ENCODE results near the gene HYLS1. TPM values are rescaled to one million over a fixed set of nuclear protein-coding genes. Genes with fewer than 3 reads are reported as not detected.
A peak's percentile ranks its signal among the peaks of the same experiment; 100 is the strongest.

HYLS1 gene
- total RNA-seq, 2 experiments from 2014 or later: 4.6 to 5.2 TPM

DNA sequence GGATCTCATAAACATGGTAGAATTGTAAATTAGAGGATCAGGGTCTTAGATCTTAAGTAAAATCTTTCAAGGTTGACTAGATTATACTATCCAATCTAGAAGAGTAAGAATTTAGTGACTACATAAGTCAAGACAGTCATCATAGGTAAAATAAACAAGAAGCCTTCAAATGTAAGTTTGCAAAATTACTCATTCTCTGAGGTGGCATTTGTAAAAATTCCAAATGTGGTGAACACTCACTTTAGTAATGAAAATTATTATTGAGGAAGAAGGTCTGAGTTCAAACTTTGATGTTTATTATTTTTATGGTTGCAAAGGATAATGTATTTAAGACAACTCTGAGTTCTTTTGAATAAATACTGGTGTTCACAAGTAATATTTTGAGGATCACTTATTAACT lies 4.6 kb downstream of the HYLS1 start:
- Mint-ChIP-seq H3K4me1 (ENCODE audit: low read depth) (peaks cover 26% of the 10 kb centered on the region), H3K9me3 (no peaks in the 10 kb centered on the region), H3K27ac (no peak overlapping the region), H3K4me3 (no peak overlapping the region), H3K27me3 (no peaks in the 10 kb centered on the region), H3K36me3 (ENCODE audit: low read depth) (peaks cover 28% of the 10 kb centered on the region)
- CTCF ChIA-PET: interaction anchor here (1.0 kb wide), 1 partner anchor 11 kb away, joined by 3 read pairs; the partner anchor contains the start of gene PUS3
- no peak for DNase-seq
- intact Hi-C loops (cut with micrococcal nuclease): no loop called here
- POLR2A ChIA-PET: interaction anchor here (0.6 kb wide), 1 partner anchor 21 kb away, joined by 3 read pairs; no protein-coding TSS in a partner anchor
- no peak for ATAC-seq
- TF ChIP-seq, protein P1, sequence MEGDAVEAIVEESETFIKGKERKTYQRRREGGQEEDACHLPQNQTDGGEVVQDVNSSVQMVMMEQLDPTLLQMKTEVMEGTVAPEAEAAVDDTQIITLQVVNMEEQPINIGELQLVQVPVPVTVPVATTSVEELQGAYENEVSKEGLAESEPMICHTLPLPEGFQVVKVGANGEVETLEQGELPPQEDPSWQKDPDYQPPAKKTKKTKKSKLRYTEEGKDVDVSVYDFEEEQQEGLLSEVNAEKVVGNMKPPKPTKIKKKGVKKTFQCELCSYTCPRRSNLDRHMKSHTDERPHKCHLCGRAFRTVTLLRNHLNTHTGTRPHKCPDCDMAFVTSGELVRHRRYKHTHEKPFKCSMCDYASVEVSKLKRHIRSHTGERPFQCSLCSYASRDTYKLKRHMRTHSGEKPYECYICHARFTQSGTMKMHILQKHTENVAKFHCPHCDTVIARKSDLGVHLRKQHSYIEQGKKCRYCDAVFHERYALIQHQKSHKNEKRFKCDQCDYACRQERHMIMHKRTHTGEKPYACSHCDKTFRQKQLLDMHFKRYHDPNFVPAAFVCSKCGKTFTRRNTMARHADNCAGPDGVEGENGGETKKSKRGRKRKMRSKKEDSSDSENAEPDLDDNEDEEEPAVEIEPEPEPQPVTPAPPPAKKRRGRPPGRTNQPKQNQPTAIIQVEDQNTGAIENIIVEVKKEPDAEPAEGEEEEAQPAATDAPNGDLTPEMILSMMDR (IDR thresholded peaks at IDR 0.05): no peak

DNA sequence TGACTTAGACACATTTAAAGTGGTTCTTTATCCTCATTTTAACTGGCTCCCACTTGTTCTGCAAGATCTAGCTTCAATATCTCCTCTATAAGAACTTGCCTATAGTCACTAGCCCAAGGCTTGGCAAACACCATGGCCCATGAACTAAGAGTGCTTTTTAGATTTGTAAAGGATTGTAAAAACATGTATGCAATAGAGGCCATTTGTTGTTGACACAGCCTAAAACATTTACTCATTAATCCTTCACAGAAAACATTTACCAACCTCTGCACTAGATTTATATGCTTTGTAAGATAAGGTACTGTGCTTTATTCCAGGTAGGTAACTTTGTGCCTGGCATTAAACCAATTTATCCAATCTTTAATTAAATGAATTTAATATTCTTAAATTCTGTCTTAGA lies 5.5 kb downstream of the HYLS1 start:
- Mint-ChIP-seq H3K27ac (no peak overlapping the region), H3K27me3 (no peaks in the 10 kb centered on the region), H3K4me1 (ENCODE audit: low read depth) (peaks cover 30% of the 10 kb centered on the region), H3K4me3 (no peak overlapping the region), H3K9me3 (no peaks in the 10 kb centered on the region), H3K36me3 (ENCODE audit: low read depth) (peaks cover 29% of the 10 kb centered on the region)
- ATAC-seq (no peak), DNase-seq (no peak)
- intact Hi-C loops (cut with micrococcal nuclease): no loop called here
- POLR2A ChIA-PET: interaction anchor here (0.7 kb wide), 1 partner anchor 191 kb away, joined by 3 read pairs; no protein-coding TSS in a partner anchor
- CTCF ChIA-PET: no interaction called here
- TF ChIP-seq, protein P1 (IDR thresholded peaks at IDR 0.05): no peak

DNA sequence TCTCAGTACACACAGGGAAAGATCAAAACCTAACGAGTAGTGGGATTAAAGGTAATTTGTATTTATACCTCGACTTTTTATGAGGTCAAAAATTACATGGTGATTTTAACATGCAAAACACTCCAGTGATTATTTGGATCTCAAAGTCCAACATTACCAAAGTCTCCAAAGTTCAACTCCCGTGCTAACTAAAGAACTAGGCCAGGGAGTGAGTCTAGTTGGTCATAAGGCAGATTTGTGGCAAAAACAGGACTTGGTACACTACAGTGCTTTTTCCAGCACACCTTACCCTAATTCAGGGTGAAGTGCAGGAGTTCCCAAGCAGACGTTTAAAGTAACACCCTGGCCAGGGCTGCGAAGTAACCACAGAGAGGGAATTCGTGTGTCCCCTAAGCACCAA lies 14.4 kb downstream of the HYLS1 start:
- H3K4me1 Mint-ChIP-seq (ENCODE audit: low read depth): peaks cover 43% of the 10 kb centered on the region
- ATAC-seq (no peak), DNase-seq (no peak)
- H3K9me3 Mint-ChIP-seq: no peaks in the 10 kb centered on the region
- POLR2A ChIA-PET: no interaction called here
- TF ChIP-seq, protein P1 (IDR thresholded peaks at IDR 0.05): no peak
- peak overlapping the region; percentile 47 for H3K27ac Mint-ChIP-seq
- peaks cover 16% of the 10 kb centered on the region for H3K27me3 Mint-ChIP-seq
- CTCF ChIA-PET: interaction anchor here (1.0 kb wide), 1 partner anchor 292 kb away, joined by 3 read pairs; no protein-coding TSS in a partner anchor
- intact Hi-C loops (cut with micrococcal nuclease): no loop called here
- H3K36me3 Mint-ChIP-seq (ENCODE audit: low read depth): peaks cover 23% of the 10 kb centered on the region
- H3K4me3 Mint-ChIP-seq: peak overlapping the region; percentile 97

DNA sequence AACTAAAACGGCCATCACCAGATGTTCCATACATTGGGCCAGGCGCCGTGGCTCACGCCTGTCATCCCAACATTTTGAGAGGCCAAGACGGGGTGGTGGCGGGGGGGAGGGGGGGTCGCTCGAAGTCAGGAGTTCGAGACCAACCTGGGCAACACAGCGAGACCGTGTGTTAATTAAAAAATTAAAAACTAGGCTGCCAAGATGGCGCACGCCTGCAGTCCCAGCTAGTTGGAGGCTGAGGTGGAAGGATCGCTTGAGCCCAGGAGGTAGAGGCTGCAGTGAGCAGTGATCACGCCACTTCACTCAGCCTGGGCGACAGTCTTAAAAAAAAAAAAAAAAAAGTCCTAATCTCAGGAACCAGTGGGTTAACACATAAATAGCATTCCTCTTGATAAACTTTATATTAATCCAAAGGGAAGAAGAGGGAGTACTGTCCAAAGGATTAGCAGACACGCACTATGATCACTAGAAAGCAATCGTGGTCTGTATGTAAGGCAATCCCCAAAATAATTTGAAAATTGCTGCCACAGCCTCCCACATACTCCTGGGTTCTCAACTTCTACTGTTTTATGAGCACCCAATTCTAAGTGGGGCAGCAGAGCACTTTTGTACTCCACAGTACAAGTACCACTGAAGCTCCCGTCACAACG lies 14.9 kb downstream of the HYLS1 start:
- POLR2A ChIA-PET: interaction anchor here (1.2 to 2.7 kb wide), 3 partner anchors 15 to 277 kb away, joined by 3 to 21 read pairs (median 4); partner anchors contain the start of genes CHEK1 and HYLS1
- ATAC-seq (no peak), DNase-seq (no peak)
- no peaks in the 10 kb centered on the region for H3K9me3 Mint-ChIP-seq
- H3K36me3 Mint-ChIP-seq (ENCODE audit: low read depth): peaks cover 21% of the 10 kb centered on the region
- peak overlapping the region; percentile 97 for H3K27ac Mint-ChIP-seq
- TF ChIP-seq, protein P1 (IDR thresholded peaks at IDR 0.05): no peak
- H3K27me3 Mint-ChIP-seq: peaks cover 16% of the 10 kb centered on the region
- intact Hi-C loops (cut with micrococcal nuclease): no loop called here
- H3K4me3 Mint-ChIP-seq: peak overlapping the region; percentile 97
- peaks cover 41% of the 10 kb centered on the region for H3K4me1 Mint-ChIP-seq (ENCODE audit: low read depth)
- CTCF ChIA-PET: interaction anchor here (0.8 to 1.9 kb wide), 5 partner anchors 11 to 291 kb away, joined by 3 to 7 read pairs (median 3); partner anchors contain the start of genes CHEK1 and HYLS1
